B cell (primary cell): ENCODE measurements around the gene TRHDE. TPM values are rescaled to one million over a fixed set of nuclear protein-coding genes. Genes with fewer than 3 reads are reported as not detected.

Experiments used
- ATAC-seq: fragments of 200-7000 bp; cut with Tn5 transposase; one replicate; pipeline ENCODE4 v1.10.0; 2021; ENCODE audit warnings: low read depth, mild to moderate bottlenecking, moderate number of reproducible peaks, moderate library complexity
- CTCF ChIA-PET: fragments of 350-600 bp; sonication (Branson Sonifier 250); formaldehyde crosslinking; loops from one replicate; lab custom pipeline; 2021; ENCODE audit warnings: antibody characterized with exemption, inconsistent platforms; lab: Charles Lee
- POLR2A ChIA-PET: fragments of 350-600 bp; sonication (Branson Sonifier 250); formaldehyde crosslinking; loops from one replicate; lab custom pipeline; 2021; ENCODE audit warnings: antibody characterized with exemption; lab: Charles Lee
- DNase-seq: peaks from one replicate; pipeline ENCODE4 v3.0.0; 2013
- H2AFZ ChIP-seq: 2 replicates; pipeline ENCODE4 v1.6.1; 2012; ENCODE audit warnings: mild to moderate bottlenecking, low read depth, low read length; ENCODE audit not compliant: insufficient read depth, poor library complexity, severe bottlenecking
- H3K27ac ChIP-seq, 2 donors: 1 replicate in 1 of 2; 2 replicates in 1 of 2; pipeline ENCODE4 v1.5.1; 2012 to 2013; ENCODE audit warnings: low read length in 2 of 2, mild to moderate bottlenecking in 2 of 2, moderate library complexity in 1 of 2
- H3K27me3 ChIP-seq, 4 experiments: fragments of 200-600 bp in 1 of 4; sonication (generic) in 1 of 4; replicated peaks in 1 of 4; 1 replicate in 2 of 4; 2 replicates in 2 of 4; pipeline versions ENCODE4 v1.6.1 to v1.7.0; 2013 to 2016; ENCODE audit warnings: low read length in 3 of 4, mild to moderate bottlenecking in 2 of 4, mixed read lengths in 1 of 4, moderate library complexity in 1 of 4; ENCODE audit not compliant: insufficient read depth in 4 of 4, control insufficient read depth in 3 of 4; ENCODE audit errors: control extremely low read depth in 1 of 4
- H3K36me3 ChIP-seq, 2 experiments: replicated peaks in 1 of 2; 1 replicate in 1 of 2; 2 replicates in 1 of 2; pipeline versions ENCODE4 v1.6.1 to v1.7.1; 2013; ENCODE audit warnings: low read length in 1 of 2; ENCODE audit not compliant: insufficient read depth in 2 of 2, control insufficient read depth in 1 of 2; ENCODE audit errors: control extremely low read depth in 1 of 2, extremely low read depth in 1 of 2
- H3K4me1 ChIP-seq, 2 donors: fragments of 200-600 bp in 1 of 2; sonication (generic) in 1 of 2; 1 replicate in 1 of 2; 2 replicates in 1 of 2; pipeline versions ENCODE4 v1.5.1 to v1.6.1; 2013 to 2017; ENCODE audit warnings: low read length in 2 of 2; ENCODE audit not compliant: control insufficient read depth in 2 of 2, insufficient read depth in 2 of 2
- H3K4me2 ChIP-seq: replicated peaks from 2 replicates; pipeline ENCODE3; 2012; ENCODE audit warnings: mild to moderate bottlenecking, low read depth, low read length; ENCODE audit not compliant: poor library complexity, severe bottlenecking
- H3K4me3 ChIP-seq, 5 experiments: fragments of 200-600 bp in 1 of 5; sonication (generic) in 1 of 5; 1 replicate in 3 of 5; 2 replicates in 2 of 5; pipeline versions ENCODE4 v1.5.1 to v1.7.0; 2011 to 2016; ENCODE audit warnings: low read length in 4 of 5, mild to moderate bottlenecking in 4 of 5, low read depth in 2 of 5, control low read depth in 1 of 5, moderate library complexity in 1 of 5; ENCODE audit not compliant: insufficient read depth in 1 of 5; ENCODE audit errors: control extremely low read depth in 1 of 5, extremely low read depth in 1 of 5
- H3K79me2 ChIP-seq: fragments of 200-600 bp; sonication (generic); one replicate; pipeline ENCODE4 v1.6.0; 2016; ENCODE audit warnings: low read length; ENCODE audit not compliant: control insufficient read depth, insufficient read depth
- H3K9ac ChIP-seq: fragments of 200-600 bp; sonication (generic); 2 replicates; pipeline ENCODE4 v1.6.1; 2017; ENCODE audit warnings: mild to moderate bottlenecking, low read length, moderate library complexity
- H3K9me3 ChIP-seq, 3 donors: one replicate each; pipeline versions ENCODE4 v1.6.1 to v1.7.1; 2013; ENCODE audit warnings: low read length in 2 of 3; ENCODE audit not compliant: control insufficient read depth in 2 of 3, insufficient read depth in 1 of 3; ENCODE audit errors: control extremely low read depth in 1 of 3
- H4K20me1 ChIP-seq: 2 replicates; pipeline ENCODE4 v1.6.0; 2012; ENCODE audit warnings: mild to moderate bottlenecking, low read length; ENCODE audit not compliant: insufficient read depth, control insufficient read depth, poor library complexity, severe bottlenecking
- H3K27ac Mint-ChIP-seq: one replicate; pipeline ENCODE4 v1.8.0; 2021; ENCODE audit warnings: mixed read lengths
- H3K27me3 Mint-ChIP-seq: one replicate; pipeline ENCODE4 v1.8.0; 2021; ENCODE audit warnings: mixed read lengths
- H3K4me1 Mint-ChIP-seq: one replicate; pipeline ENCODE4 v1.8.0; 2021; ENCODE audit warnings: mixed read lengths
- H3K4me3 Mint-ChIP-seq: one replicate; pipeline ENCODE4 v1.8.0; 2021; ENCODE audit warnings: mixed read lengths
- H3K9me3 Mint-ChIP-seq: one replicate; pipeline ENCODE4 v1.8.0; 2022; ENCODE audit warnings: mixed read lengths; ENCODE audit not compliant: insufficient read depth
- EZH2 ChIP-seq: IDR thresholded peaks from 2 replicates; pipeline ENCODE4 v1.6.1; 2012; ENCODE audit warnings: borderline replicate concordance, low read depth, mild to moderate bottlenecking, moderate library complexity, low read length; ENCODE audit not compliant: insufficient read depth, poor library complexity, severe bottlenecking
- WGBS: methylation state at CpG from one replicate; pipeline ENCODE4 v1.1.5; 2013; ENCODE audit warnings: missing lambda C conversion rate; ENCODE audit not compliant: insufficient coverage; 5-methylcytosine and 5-hydroxymethylcytosine counted together
- intact Hi-C: fragments of 100-400 bp; cut with micrococcal nuclease; formaldehyde crosslinking; loops from one replicate; pipeline ENCODE4 v1.10.0; 2022
- polyA plus RNA-seq: library from polyadenylated mRNA; depleted of rRNA; stranded (reverse); fragments of >200 nt; gene quantifications from 2 replicates; pipeline ENCODE4 v1.2.3, GENCODE V29; 2012
- total RNA-seq, 2 donors: library from RNA; stranded (reverse); fragments of 120-200 nt in 1 of 2; gene quantifications; 1 replicate in 1 of 2; 2 replicates in 1 of 2; pipeline versions ENCODE4 v1.2.3 to v1.2.4, GENCODE V29; 2013 to 2022
- TF ChIP-seq, protein P1 (sequence below): fragments of 200-600 bp; IDR thresholded peaks from one replicate; pipeline ENCODE4 v1.8.0; 2022; ENCODE audit warnings: antibody characterized with exemption, mild to moderate bottlenecking

The TRHDE gene
- total and polyA plus RNA-seq, 2 donors (not counting 1 experiment from before 2014, with no cell fraction given): not detected

DNA sequence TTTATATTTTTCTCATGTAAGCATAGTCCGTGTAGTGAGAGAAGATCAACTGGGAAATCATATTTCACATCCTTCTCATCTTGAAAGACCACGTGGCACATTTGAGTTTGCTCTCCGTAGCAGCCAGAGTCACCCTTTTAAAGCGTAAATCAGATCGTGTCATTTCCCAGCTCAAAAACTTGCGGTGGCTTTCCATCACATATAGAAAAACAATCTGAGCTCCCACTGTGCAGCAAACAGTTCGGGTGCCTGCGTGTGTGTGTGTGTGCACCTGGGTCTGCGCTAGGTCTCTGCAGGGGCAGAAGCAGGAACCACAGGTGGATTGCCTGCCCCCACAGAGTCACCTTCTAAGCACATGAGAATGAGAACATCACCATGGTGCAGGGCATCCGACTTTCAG, 338.2 kb downstream of the TRHDE start:
- ChIA-PET POLR2A (no interaction called here), CTCF (no interaction called here)
- no peaks in the 10 kb centered on the region for H3K27me3 ChIP-seq
- H3K36me3 ChIP-seq: no peaks in the 10 kb centered on the region
- Mint-ChIP-seq H3K9me3 (no peaks in the 10 kb centered on the region), H3K4me3 (no peak overlapping the region), H3K4me1 (no peaks in the 10 kb centered on the region), H3K27ac (no peak overlapping the region), H3K27me3 (no peaks in the 10 kb centered on the region)
- 67% methylated on average over 6 of the region's 10 CpGs for WGBS
- no peak for ATAC-seq
- H2AFZ ChIP-seq: no peak overlapping the region
- intact Hi-C loops: no loop called here
- H3K4me2 ChIP-seq: no peak overlapping the region
- no peaks in the 10 kb centered on the region for H3K4me1 ChIP-seq
- no peak overlapping the region for H3K9ac ChIP-seq
- H4K20me1 ChIP-seq: no peaks in the 10 kb centered on the region
- no peak overlapping the region for H3K27ac ChIP-seq
- no peak for DNase-seq
- H3K4me3 ChIP-seq: no peak overlapping the region
- no peaks in the 10 kb centered on the region for H3K9me3 ChIP-seq
- TF ChIP-seq, protein P1, sequence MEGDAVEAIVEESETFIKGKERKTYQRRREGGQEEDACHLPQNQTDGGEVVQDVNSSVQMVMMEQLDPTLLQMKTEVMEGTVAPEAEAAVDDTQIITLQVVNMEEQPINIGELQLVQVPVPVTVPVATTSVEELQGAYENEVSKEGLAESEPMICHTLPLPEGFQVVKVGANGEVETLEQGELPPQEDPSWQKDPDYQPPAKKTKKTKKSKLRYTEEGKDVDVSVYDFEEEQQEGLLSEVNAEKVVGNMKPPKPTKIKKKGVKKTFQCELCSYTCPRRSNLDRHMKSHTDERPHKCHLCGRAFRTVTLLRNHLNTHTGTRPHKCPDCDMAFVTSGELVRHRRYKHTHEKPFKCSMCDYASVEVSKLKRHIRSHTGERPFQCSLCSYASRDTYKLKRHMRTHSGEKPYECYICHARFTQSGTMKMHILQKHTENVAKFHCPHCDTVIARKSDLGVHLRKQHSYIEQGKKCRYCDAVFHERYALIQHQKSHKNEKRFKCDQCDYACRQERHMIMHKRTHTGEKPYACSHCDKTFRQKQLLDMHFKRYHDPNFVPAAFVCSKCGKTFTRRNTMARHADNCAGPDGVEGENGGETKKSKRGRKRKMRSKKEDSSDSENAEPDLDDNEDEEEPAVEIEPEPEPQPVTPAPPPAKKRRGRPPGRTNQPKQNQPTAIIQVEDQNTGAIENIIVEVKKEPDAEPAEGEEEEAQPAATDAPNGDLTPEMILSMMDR: no peak
- TF ChIP-seq EZH2: no peak
- no peaks in the 10 kb centered on the region for H3K79me2 ChIP-seq

DNA sequence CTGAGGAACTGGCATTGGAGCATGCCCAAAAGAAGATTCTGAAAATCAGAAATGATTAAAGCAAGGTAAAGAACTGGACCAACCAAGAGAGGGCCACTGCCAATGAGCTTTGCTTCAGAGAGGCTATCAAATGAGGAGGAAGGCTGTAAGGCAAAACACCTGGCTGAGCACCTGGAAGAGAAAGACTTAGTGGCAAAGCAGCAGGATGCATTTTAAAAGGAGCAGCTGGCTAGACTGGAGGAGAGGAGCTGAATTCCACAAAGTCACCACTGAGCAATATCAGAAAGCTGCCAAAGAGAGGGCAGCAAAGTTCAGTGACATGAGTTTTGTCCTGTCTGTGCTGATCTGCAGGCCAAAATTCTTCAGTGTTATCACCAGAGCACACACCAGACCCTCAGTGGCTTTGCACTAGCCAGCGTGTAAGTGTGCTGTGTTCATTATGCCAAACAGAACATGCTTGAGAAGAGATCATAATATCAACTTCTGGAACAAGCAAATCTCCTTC, 338.7 kb downstream of the TRHDE start:
- H3K4me1 ChIP-seq: no peaks in the 10 kb centered on the region
- H3K27me3 ChIP-seq: no peaks in the 10 kb centered on the region
- Mint-ChIP-seq H3K4me3 (no peak overlapping the region), H3K27me3 (no peaks in the 10 kb centered on the region), H3K27ac (no peak overlapping the region), H3K4me1 (no peaks in the 10 kb centered on the region), H3K9me3 (no peaks in the 10 kb centered on the region)
- H3K9ac ChIP-seq: no peak overlapping the region
- intact Hi-C loops: no loop called here
- no peaks in the 10 kb centered on the region for H3K79me2 ChIP-seq
- POLR2A ChIA-PET: no interaction called here
- WGBS: no CpG with 5 or more reads among the region's 1 CpG
- no peaks in the 10 kb centered on the region for H3K36me3 ChIP-seq
- no peak overlapping the region for H3K4me3 ChIP-seq
- DNase-seq (no peak), ATAC-seq (no peak)
- H3K27ac ChIP-seq: no peak overlapping the region
- CTCF ChIA-PET: interaction anchor here (0.7 kb wide), 1 partner anchor 10 kb away, joined by 3 read pairs; no protein-coding TSS in a partner anchor
- no peaks in the 10 kb centered on the region for H3K9me3 ChIP-seq
- TF ChIP-seq EZH2: no peak
- TF ChIP-seq, protein P1: no peak
- H2AFZ ChIP-seq: no peak overlapping the region
- no peak overlapping the region for H3K4me2 ChIP-seq
- H4K20me1 ChIP-seq: no peaks in the 10 kb centered on the region
